Measurements from ENCODE around the gene ABTB1. TPM values are rescaled to one million over a fixed set of nuclear protein-coding genes. Genes with fewer than 3 reads are reported as not detected.

The ABTB1 gene
- total and polyA plus RNA-seq, 2 of the 13 experiments (the other 11 are each of a cell fraction or from before 2014, with no cell fraction given): 0.42 to 14.5 TPM

- TF ChIP-seq HOXA5 (CRISPR knock-in tag; IDR thresholded peaks at IDR 0.05) (peak; percentile 15; the same call in 1 of the 2 replicates), HHEX (CRISPR knock-in tag; IDR thresholded peaks at IDR 0.05) (no peak), BRF2 (CRISPR knock-in tag; IDR thresholded peaks at IDR 0.05) (no peak), ZNF629 (CRISPR knock-in tag; conservative IDR thresholded peaks at IDR 0.05) (peak; percentile 31; the same call in 1 of the 2 replicates), TCF7 (IDR thresholded peaks at IDR 0.05; ENCODE audit: low read depth) (no peak), ZNF770 (CRISPR knock-in tag; IDR thresholded peaks at IDR 0.05) (peak; percentile 55; the same call in 1 of the 2 replicates), JUNB (CRISPR knock-in tag; IDR thresholded peaks at IDR 0.05; ENCODE audit: borderline replicate concordance) (no peak), ZNF33B (CRISPR knock-in tag; IDR thresholded peaks at IDR 0.05) (no peak), ZNF407 (CRISPR knock-in tag; IDR thresholded peaks at IDR 0.05; ENCODE audit: not compliant biosample characterization) (no peak), ZFP62 (CRISPR knock-in tag; IDR thresholded peaks at IDR 0.05) (no peak), ZBTB7B (CRISPR knock-in tag; IDR thresholded peaks at IDR 0.05) (peak; percentile 63; the same call in 1 of the 2 replicates), DBP (CRISPR knock-in tag; IDR thresholded peaks at IDR 0.05; ENCODE audit: not compliant biosample characterization) (no peak), ZNF503 (CRISPR knock-in tag; IDR thresholded peaks at IDR 0.05) (no peak), ZNF431 (CRISPR knock-in tag; IDR thresholded peaks at IDR 0.05; ENCODE audit: borderline replicate concordance, low read depth) (no peak)
Observed at GRCh38 chr3:127673191-127674100, 694 bp downstream of the ABTB1 start (continued).

Data from HepG2 (cell line).